Keratinocyte (primary cell): ENCODE measurements around the gene TMEM266. TPM values are rescaled to one million over a fixed set of nuclear protein-coding genes. Genes with fewer than 3 reads are reported as not detected.

ENCODE experiments used
- DNase-seq: peaks from one replicate; pipeline ENCODE4 v3.0.0-alpha.2; 2011; ENCODE audit warnings: low read depth, missing footprints, low spot score
- FAIRE-seq: peaks from 2 replicates; lab custom pipeline; 2011; peaks lifted over from hg19 to GRCh38; lab: Jason Lieb, UNC
- H2AFZ ChIP-seq: 2 replicates; pipeline ENCODE4 v1.6.0; 2012; ENCODE audit warnings: low read length, control low read depth, inconsistent platforms; ENCODE audit not compliant: control insufficient read depth
- H3K27ac ChIP-seq: 2 replicates; pipeline ENCODE4 v1.5.1; 2011; ENCODE audit warnings: low read length; ENCODE audit not compliant: control insufficient read depth, insufficient read depth
- H3K27me3 ChIP-seq: 3 replicates; pipeline ENCODE4 v1.6.0; 2011; ENCODE audit warnings: low read length; ENCODE audit not compliant: control insufficient read depth, insufficient read depth; ENCODE audit errors: extremely low read depth
- H3K36me3 ChIP-seq, 2 experiments: 2 replicates in 1 of 2; 3 replicates in 1 of 2; pipeline ENCODE4 v1.5.1; 2011; ENCODE audit warnings: low read length in 2 of 2, mild to moderate bottlenecking in 1 of 2; ENCODE audit not compliant: control insufficient read depth in 2 of 2, insufficient read depth in 2 of 2; ENCODE audit errors: extremely low read depth in 1 of 2
- H3K4me1 ChIP-seq: 3 replicates; pipeline ENCODE4 v1.5.1; 2011; ENCODE audit warnings: low read length; ENCODE audit not compliant: control insufficient read depth, insufficient read depth; ENCODE audit errors: extremely low read depth
- H3K4me2 ChIP-seq: 3 replicates; pipeline ENCODE4 v1.6.0; 2011; ENCODE audit warnings: low read depth, low read length; ENCODE audit not compliant: control insufficient read depth, insufficient read depth; ENCODE audit errors: extremely low read depth
- H3K4me3 ChIP-seq, 3 experiments: fragments of 200-600 bp in 1 of 3; sonication (generic) in 1 of 3; 2 replicates in 2 of 3; 3 replicates in 1 of 3; pipeline ENCODE4 v1.5.1; 2011 to 2016; ENCODE audit warnings: low read length in 3 of 3, mild to moderate bottlenecking in 3 of 3, control low read depth in 2 of 3, inconsistent platforms in 1 of 3, low read depth in 1 of 3, mixed read lengths in 1 of 3, mixed run types in 1 of 3, moderate library complexity in 1 of 3; ENCODE audit not compliant: control insufficient read depth in 2 of 3, insufficient read depth in 2 of 3; ENCODE audit errors: extremely low read depth in 1 of 3
- H3K79me2 ChIP-seq: 2 replicates; pipeline ENCODE4 v1.6.0; 2012; ENCODE audit warnings: low read length; ENCODE audit not compliant: control insufficient read depth, insufficient read depth
- H3K9ac ChIP-seq: 3 replicates; pipeline ENCODE4 v1.6.0; 2011; ENCODE audit warnings: low read length; ENCODE audit not compliant: control insufficient read depth, insufficient read depth; ENCODE audit errors: extremely low read depth
- H3K9me1 ChIP-seq: 3 replicates; pipeline ENCODE4 v1.6.0; 2011; ENCODE audit warnings: low read length; ENCODE audit not compliant: control insufficient read depth, insufficient read depth; ENCODE audit errors: extremely low read depth
- H3K9me3 ChIP-seq: 2 replicates; pipeline ENCODE4 v1.5.1; 2012; ENCODE audit warnings: low read depth, low read length; ENCODE audit not compliant: control insufficient read depth
- H4K20me1 ChIP-seq: 3 replicates; pipeline ENCODE4 v1.6.0; 2011; ENCODE audit warnings: low read length; ENCODE audit not compliant: control insufficient read depth, insufficient read depth; ENCODE audit errors: extremely low read depth
- EZH2 ChIP-seq: IDR thresholded peaks from one replicate; pipeline ENCODE4 v1.6.1; 2012; ENCODE audit warnings: inconsistent platforms, mild to moderate bottlenecking, low read length, moderate library complexity
- dilution Hi-C: fragments of 300-500 bp; cut with MboI; formaldehyde crosslinking; loops from one replicate; pipeline ENCODE4 v1.7.0; 2020; ENCODE audit warnings: low sequenced_read_pairs; ENCODE audit not compliant: extremely low pct_ligation_motif_present
- polyA plus RNA-seq, 5 experiments: library from polyadenylated mRNA; depleted of rRNA in 3 of 5; stranded (reverse) in 3 of 5; stranded (forward) in 1 of 5; unstranded in 1 of 5; fragments of >200 nt; gene quantifications; 1 replicate in 1 of 5; 2 replicates in 3 of 5; 3 replicates in 1 of 5; pipeline versions ENCODE4 v1.2.1 to v1.2.3, GENCODE V29; 2011 to 2012; ENCODE audit warnings: missing spikeins in 2 of 5, low read depth in 1 of 5, low replicate concordance in 1 of 5
- TF ChIP-seq, protein P1 (sequence below), 3 experiments: IDR thresholded peaks in 1 of 3; conservative IDR thresholded peaks in 1 of 3; optimal IDR thresholded peaks in 1 of 3; 2 replicates in 2 of 3; 3 replicates in 1 of 3; pipeline versions ENCODE3 to v1.5.1; 2011; ENCODE audit warnings: low read length in 3 of 3, mild to moderate bottlenecking in 3 of 3, moderate library complexity in 2 of 3, control low read depth in 1 of 3, inconsistent platforms in 1 of 3; ENCODE audit not compliant: insufficient read depth in 2 of 3; ENCODE audit errors: extremely low read depth in 1 of 3

TMEM266 gene
- polyA plus RNA-seq, 1 donor (not counting 4 experiments of a cell fraction or from before 2014, with no cell fraction given) = 0.03 TPM

DNA sequence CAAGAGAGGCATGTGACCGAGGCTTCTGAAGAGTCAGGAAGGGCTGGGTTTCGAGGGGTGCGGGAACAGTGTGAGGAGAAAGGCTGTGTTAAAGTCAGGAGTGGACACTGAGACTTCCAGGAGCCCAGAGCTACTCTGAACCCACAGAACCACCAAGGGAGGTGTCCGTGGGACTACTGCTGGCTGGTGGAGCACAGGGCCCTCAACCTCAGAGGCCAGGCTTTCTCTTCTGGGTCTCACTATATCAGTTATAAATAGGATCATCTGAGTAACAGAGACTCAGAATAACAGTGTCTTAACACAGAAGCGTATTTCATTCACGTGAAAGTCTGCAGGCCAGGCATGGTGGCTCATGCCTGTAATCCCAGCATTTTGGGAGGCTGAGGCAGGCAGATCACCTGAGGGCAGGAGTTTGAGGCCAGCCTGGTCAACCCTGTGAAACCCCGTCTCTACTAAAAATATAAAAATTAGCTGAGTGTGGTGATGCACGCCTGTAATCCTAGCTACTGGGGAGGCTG lies 113.6 kb downstream of the TMEM266 start:
- no peak for TF ChIP-seq EZH2
- TF ChIP-seq, protein P1, sequence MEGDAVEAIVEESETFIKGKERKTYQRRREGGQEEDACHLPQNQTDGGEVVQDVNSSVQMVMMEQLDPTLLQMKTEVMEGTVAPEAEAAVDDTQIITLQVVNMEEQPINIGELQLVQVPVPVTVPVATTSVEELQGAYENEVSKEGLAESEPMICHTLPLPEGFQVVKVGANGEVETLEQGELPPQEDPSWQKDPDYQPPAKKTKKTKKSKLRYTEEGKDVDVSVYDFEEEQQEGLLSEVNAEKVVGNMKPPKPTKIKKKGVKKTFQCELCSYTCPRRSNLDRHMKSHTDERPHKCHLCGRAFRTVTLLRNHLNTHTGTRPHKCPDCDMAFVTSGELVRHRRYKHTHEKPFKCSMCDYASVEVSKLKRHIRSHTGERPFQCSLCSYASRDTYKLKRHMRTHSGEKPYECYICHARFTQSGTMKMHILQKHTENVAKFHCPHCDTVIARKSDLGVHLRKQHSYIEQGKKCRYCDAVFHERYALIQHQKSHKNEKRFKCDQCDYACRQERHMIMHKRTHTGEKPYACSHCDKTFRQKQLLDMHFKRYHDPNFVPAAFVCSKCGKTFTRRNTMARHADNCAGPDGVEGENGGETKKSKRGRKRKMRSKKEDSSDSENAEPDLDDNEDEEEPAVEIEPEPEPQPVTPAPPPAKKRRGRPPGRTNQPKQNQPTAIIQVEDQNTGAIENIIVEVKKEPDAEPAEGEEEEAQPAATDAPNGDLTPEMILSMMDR (optimal IDR thresholded peaks at IDR 0.05 in 1 of 3, IDR thresholded peaks at IDR 0.05 in 1 of 3, conservative IDR thresholded peaks at IDR 0.05 in 1 of 3; ENCODE audit: extremely low read depth in 1 of 3, insufficient read depth in 2 of 3, low read length in 3 of 3) = no peak
- Histone ChIP-seq H3K9me3 (peaks cover 2% of the 10 kb centered on the region), H3K9ac (no peak overlapping the region), H3K4me2 (no peak overlapping the region), H3K9me1 (no peaks in the 10 kb centered on the region), H3K4me1 (peaks cover 13% of the 10 kb centered on the region), H3K27ac (no peak overlapping the region), H2AFZ (no peak overlapping the region), H3K36me3 (no peaks in the 10 kb centered on the region), H3K4me3 (no peak overlapping the region), H3K79me2 (no peaks in the 10 kb centered on the region), H4K20me1 (no peaks in the 10 kb centered on the region), H3K27me3 (peaks cover 4% of the 10 kb centered on the region)
- DNase-seq (no peak), FAIRE-seq (no peak)
- dilution Hi-C loops = no loop called here

- H3K27me3 ChIP-seq = peaks cover 4% of the 10 kb centered on the region
- DNase-seq (no peak), FAIRE-seq (no peak)
- H3K9me3 ChIP-seq = peaks cover 2% of the 10 kb centered on the region
- no peak overlapping the region for H3K27ac ChIP-seq
- no peaks in the 10 kb centered on the region for H4K20me1 ChIP-seq
- no peaks in the 10 kb centered on the region for H3K9me1 ChIP-seq
- H3K4me1 ChIP-seq = peaks cover 14% of the 10 kb centered on the region
- H3K4me3 ChIP-seq = no peak overlapping the region
- TF ChIP-seq, protein P1 (optimal IDR thresholded peaks at IDR 0.05 in 1 of 3, IDR thresholded peaks at IDR 0.05 in 1 of 3, conservative IDR thresholded peaks at IDR 0.05 in 1 of 3; ENCODE audit: extremely low read depth in 1 of 3, insufficient read depth in 2 of 3, low read length in 3 of 3) = no peak
- no peak for TF ChIP-seq EZH2
- H3K4me2 ChIP-seq = no peak overlapping the region
- H3K36me3 ChIP-seq = no peaks in the 10 kb centered on the region
- H3K79me2 ChIP-seq = no peaks in the 10 kb centered on the region
- dilution Hi-C loops = no loop called here
- no peak overlapping the region for H2AFZ ChIP-seq
- no peak overlapping the region for H3K9ac ChIP-seq
Observed at GRCh38 chr15:76174654-76175053, 114.9 kb downstream of the TMEM266 start.
